HG03064 (cell line): ENCODE results near the gene SOAT2.
"Not testable (repeated sequence)": the region's sequence is repeated elsewhere in the genome, so short reads cannot be mapped to it uniquely, and the experiment has no call there.

ENCODE experiments used
- ATAC-seq: cut with Tn5 transposase; IDR thresholded peaks from one replicate; pipeline ENCODE4 v1.9.1; 2021; ENCODE audit warnings: low read depth; ENCODE audit not compliant: unreplicated experiment

The SOAT2 gene

GRCh38 chr12:53101931-53102781 lies 1.1 kb upstream of the SOAT2 start:
- no peak for ATAC-seq

GRCh38 chr12:53103860-53104305 lies 597 bp downstream of the SOAT2 start:
- ATAC-seq, result no peak

- ATAC-seq, result no peak
These were observed 2.0 kb downstream of the SOAT2 start for GRCh38 chr12:53105256-53105655.

- ATAC-seq, result no peak
These were observed 2.6 kb downstream of the SOAT2 start for GRCh38 chr12:53105712-53106439.

GRCh38 chr12:53107122-53107521 lies 3.8 kb downstream of the SOAT2 start:
- ATAC-seq, result no peak

- ATAC-seq, result not testable (repeated sequence)
These were observed 9.1 kb downstream of the SOAT2 start for GRCh38 chr12:53112431-53112830.

- no peak for ATAC-seq
These were observed 9.9 kb downstream of the SOAT2 start for GRCh38 chr12:53113136-53113705.

GRCh38 chr12:53113951-53114350 lies 10.7 kb downstream of the SOAT2 start:
- no peak for ATAC-seq

GRCh38 chr12:53115112-53115890 lies 12.0 kb downstream of the SOAT2 start:
- no peak for ATAC-seq

GRCh38 chr12:53115891-53116648 lies 12.8 kb downstream of the SOAT2 start:
- ATAC-seq, result no peak

- no peak for ATAC-seq
These were observed 15.5 kb downstream of the SOAT2 start for GRCh38 chr12:53118751-53119300.

GRCh38 chr12:53120685-53121525 lies 17.6 kb downstream of the SOAT2 start:
- no peak for ATAC-seq

- ATAC-seq, result no peak
These were observed 19.7 kb downstream of the SOAT2 start for GRCh38 chr12:53122961-53123468.

- no peak for ATAC-seq
These were observed 20.5 kb downstream of the SOAT2 start for GRCh38 chr12:53123578-53124351.

- no peak for ATAC-seq
These were observed 21.1 kb downstream of the SOAT2 start for GRCh38 chr12:53124352-53124723.

- no peak for ATAC-seq
These were observed 23.9 kb downstream of the SOAT2 start for GRCh38 chr12:53127169-53127568.

GRCh38 chr12:53128780-53129569 lies 25.7 kb downstream of the SOAT2 start:
- no peak for ATAC-seq
